Posterior vena cava (tissue), 2 donors: Measurements from ENCODE around the gene CTU2. TPM values are rescaled to one million over a fixed set of nuclear protein-coding genes. Genes with fewer than 3 reads are reported as not detected.

Source experiments
- DNase-seq: peaks from one replicate; pipeline ENCODE4 v3.0.0-alpha.2; 2020; ENCODE audit warnings: low spot score
- intact Hi-C, 2 donors: fragments of 100-400 bp; cut with DNase I; formaldehyde crosslinking; loops; one replicate each; pipeline versions ENCODE4 v1.14.1 to v1.14.2; 2022 to 2023
- total RNA-seq, 2 donors: library from RNA; stranded (reverse); fragmentation: NEBNext Ultra II Directional; extraction: Animal tissue kit (Norgen Biotek cat#: 25700); gene quantifications; one replicate each; pipeline ENCODE4 v1.2.1, GENCODE V29; 2021
- donor health status: DM: yes; HTN: yes; CAD: no.
- donor health status: DM: yes; HTN: yes; CAD: no.

Gene CTU2
- total RNA-seq, 2 donors from 2014 or later = 17.2 to 20.4 TPM

- no peak for DNase-seq
- intact Hi-C loops = no loop called here
These were observed 11.8 kb upstream of the CTU2 start for GRCh38 chr16:88694221-88695087.

- DNase-seq = no peak
- intact Hi-C loops = no loop called here
These were observed 11.1 kb upstream of the CTU2 start for GRCh38 chr16:88695218-88695617.

- DNase-seq = no peak
- intact Hi-C loops = no loop called here
These were observed 10.6 kb upstream of the CTU2 start for GRCh38 chr16:88695753-88696152.

- intact Hi-C loops = no loop called here
- no peak for DNase-seq
These were observed 9.9 kb upstream of the CTU2 start for GRCh38 chr16:88696441-88696840.

- intact Hi-C loops = no loop called here
- no peak for DNase-seq
These were observed 9.0 kb upstream of the CTU2 start for GRCh38 chr16:88697116-88697830.

GRCh38 chr16:88697831-88698615 lies 8.3 kb upstream of the CTU2 start:
- no peak for DNase-seq
- intact Hi-C loops = no loop called here

DNA sequence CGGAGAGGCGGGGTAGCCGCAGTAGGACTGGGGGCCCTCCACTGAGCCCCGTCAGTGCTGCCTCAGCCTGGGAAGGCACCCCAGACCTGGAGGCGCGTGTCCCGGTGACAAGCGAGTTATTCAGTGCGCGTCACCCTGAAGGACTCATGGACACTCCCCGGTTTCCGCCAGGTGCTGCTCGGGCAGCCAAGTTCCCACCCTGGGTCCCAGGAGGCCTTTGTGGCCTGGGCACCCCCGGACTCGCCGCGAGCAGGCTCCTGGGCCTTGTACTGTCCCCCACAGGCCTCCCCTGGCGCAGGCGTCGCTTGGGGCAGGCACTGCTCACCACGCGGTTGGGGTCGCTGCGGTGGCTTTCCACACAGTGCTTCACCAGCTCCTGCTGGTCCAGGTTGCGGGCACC lies 7.7 kb upstream of the CTU2 start:
- no peak for DNase-seq
- intact Hi-C loops = no loop called here

DNA sequence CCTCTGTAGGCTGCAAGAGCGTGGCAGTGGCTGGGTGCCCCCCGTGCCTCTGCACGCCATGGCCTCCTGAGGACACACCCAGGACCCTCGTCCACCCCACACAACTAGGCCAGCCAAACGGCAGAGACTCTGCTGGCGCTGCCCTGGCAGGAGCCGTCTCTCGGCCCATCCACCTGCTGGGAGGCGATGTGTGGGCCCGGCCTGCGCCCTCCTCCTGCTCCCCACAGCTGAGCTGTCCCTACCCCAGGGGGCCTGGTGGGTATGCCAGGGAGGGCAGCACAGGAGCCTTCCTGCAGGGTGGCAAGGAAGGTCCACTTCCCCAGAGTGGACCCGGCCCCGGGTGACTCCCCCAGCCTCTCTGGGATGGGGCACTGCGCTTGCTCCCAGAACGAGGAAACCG lies 7.1 kb upstream of the CTU2 start:
- intact Hi-C loops = no loop called here

GRCh38 chr16:88700322-88700635 lies 6.0 kb upstream of the CTU2 start:
- no peak for DNase-seq
- intact Hi-C loops = loop anchor here in 1 of 2 donors (10.0 kb wide), 1 partner anchor 945 kb away; no protein-coding TSS in a partner anchor

More for the DNA sequence above, 7.1 kb upstream of the CTU2 start:
- DNase-seq = no peak

DNA sequence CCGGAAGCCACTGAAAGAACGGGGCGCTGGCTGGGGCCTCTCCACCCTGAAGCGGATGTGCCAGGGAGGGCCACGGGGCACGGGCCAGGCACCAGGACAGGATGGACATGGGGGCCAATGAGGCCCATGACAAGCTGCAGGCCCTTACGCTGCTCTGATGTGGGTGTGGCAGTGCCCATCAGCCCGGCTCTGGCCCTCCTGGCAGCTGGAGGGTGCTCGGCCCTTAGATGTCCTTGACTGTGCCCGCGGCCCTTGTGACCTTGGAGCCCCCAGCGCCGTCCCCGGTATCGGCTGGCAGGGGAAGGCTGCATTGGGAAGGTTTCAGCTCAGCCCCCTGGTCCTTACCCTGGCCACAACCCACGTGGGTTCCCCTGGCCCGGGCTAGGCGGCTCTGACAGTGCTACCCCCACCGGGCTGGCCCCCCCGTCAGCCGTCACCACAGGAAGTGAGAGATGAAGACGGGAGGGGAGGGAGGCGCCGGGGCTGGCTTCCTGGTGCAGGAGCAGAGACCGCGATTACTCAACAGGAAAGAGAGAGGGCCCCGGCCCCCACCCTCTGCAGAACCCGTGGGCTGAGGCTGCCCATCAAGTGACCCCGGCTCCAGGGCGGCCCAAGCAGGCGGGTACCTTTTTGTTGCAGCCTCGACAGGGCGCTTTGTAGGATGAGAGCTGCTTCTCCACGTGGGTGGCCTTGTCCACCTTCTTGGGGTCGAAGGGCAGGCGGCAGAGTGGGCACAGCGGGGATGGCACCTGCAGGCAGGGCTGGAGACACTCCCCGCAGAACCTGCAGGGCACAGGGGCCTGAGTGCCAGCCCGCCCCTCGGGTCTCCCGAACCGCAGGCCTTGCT lies 5.4 kb upstream of the CTU2 start:
- peak; percentile 98 for DNase-seq
- intact Hi-C loops = loop anchor here in 1 of 2 donors (10.0 kb wide), 1 partner anchor 944 kb away; no protein-coding TSS in a partner anchor

DNA sequence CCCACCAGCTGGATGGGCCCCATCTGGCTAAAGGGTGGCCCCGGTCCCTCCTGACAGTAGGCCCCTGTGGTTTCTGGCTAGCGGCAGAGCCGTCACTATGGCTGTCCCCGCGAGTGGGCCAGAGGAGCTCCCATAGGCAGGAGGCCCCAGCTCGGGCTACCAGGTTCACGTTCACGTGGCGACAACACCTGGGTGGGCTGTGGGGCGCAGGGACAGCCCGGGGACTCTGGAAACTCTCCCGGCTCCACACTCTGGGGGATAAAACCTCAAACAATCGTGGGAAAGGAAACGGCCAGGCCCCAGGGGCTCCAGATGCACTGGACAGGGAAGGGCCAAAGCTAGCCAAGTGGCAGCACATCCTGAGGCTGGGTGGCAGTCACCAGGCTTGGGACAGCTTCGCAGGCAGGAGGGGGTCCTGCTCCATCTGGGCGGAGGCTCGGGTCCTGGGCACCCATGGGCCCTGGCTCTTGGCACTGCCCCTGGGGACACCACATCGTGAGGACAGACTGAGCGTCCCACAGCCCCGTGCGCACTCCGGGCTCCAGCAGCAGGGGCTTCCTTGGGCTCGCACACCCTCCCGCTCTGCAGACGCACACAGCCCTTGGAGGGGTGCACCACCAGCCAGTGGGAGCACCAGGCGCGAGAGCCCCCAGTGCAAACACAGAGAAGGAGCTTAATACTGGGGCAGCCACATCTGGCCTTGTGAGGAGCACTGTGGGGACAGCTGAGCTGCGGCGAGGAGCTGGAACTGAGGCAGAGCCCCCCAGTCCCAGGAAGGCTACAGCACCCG lies 4.5 kb upstream of the CTU2 start:
- no peak for DNase-seq
- intact Hi-C loops = loop anchor here in 1 of 2 donors (10.0 kb wide), 1 partner anchor 943 kb away; no protein-coding TSS in a partner anchor

DNA sequence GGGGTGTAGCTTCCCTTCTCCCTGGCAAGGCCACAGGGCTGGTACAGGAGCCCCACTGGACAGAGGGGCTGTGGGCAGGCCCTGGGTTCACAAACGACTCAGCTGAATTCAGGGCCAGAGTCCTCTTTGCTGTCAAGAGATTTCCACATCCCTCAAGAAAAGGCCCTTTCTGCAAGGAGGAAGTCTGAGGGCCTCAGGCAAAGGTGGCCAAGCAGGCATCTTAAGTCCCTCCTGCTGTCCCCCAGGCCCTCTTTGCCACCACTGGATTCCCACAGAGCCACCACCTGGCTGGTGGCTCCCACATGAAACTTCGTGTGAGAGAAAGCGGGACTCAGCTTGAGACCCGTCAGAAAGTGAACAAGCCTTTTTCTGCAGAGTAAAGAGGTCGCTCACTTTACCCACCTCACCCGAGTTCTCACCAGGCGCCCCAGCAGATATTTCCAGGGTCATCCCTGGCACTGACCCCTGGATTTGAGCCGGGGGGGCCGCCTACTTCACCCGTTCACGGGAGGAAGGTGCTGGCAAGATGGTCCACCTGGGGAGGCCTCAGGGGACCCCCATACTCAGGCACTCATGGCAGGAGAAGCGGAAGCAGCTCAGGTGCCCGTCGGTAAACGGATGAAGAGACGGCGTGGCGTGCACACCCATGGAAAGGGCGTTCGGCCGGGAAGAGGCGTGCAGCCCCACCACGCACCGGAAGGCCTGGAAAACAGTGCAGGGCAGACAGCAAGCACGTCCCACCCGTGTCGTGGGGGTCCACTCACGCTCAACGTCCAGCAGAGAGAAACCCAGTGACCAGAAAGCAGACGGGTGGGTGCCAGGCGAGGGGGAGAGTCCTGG lies 3.7 kb upstream of the CTU2 start:
- no peak for DNase-seq
- intact Hi-C loops = loop anchor here in 1 of 2 donors (10.0 kb wide), 1 partner anchor 942 kb away; no protein-coding TSS in a partner anchor

DNA sequence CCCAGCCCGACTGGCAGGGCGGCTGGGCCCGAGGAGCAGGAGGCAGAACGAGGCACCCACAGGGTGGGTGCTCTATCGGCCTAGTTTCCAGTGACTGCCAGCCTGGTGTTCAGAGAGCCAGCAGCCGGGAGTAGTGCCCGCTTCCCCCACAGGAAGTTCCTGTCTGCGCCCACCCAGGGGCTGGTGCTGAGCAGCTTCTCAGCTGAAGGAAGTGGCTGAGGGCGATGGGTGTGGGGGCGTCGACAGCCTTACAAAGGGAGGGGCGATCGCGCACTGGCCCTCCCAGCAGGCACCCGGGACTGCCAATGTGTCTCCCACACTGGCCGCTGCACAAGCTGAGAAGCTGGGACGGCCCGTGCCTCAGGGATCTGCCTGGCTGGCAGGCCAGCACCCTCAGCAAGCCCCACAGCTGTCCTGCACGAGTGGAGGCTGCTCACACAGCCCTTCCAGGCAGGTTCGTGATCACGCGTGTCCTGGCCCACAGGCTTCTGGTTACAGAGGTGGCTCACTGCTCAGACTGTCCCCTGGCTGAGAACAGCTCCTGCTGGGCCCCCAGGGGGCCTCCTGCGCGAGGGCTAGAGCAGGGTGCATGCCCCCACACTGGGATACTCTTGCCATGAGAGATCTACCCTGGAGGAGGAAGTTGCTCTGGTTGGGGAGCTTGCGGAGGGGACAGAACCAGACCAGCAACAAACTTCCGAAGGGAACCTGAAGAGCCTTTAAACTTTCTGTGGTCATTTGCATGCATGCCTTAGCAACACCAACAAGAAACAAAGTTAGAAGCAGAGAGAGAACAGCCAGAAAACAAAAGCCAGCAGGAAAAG lies 2.6 kb upstream of the CTU2 start:
- DNase-seq = no peak
- intact Hi-C loops = loop anchor here in 1 of 2 donors (10.0 kb wide), 1 partner anchor 941 kb away; no protein-coding TSS in a partner anchor

DNA sequence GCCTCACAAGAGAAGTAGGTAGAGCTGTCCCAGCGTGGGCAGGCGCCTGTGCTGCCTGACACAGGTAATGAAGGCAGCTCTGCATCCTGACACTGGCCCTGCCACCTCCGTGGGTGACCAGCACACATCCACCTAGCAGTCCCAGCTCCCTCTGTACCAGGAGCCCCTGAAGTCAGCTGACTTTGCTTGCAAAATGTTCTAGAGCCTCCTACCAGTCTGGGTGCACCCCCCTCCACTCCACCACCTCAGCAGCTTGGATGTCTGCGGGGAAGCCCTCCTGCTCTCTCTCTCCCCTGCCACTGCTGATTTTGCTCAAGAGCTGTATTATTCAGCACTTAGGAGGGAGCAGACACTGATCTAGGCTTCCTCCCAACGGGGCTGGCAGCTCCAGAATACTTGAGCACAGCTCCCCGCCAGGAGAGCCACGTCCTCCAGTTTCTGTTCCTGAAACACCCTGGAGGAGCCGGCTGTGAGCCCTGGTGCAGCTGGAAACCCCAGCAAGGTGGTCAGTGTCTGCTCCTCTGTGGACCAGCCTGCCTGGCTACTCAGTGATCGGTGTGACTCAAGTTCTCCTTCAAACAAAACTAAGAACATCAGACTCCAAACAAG lies 1.1 kb upstream of the CTU2 start:
- intact Hi-C loops = loop anchor here in 1 of 2 donors (10.0 kb wide), 1 partner anchor 940 kb away; no protein-coding TSS in a partner anchor
- DNase-seq = no peak

- no peak for DNase-seq
- intact Hi-C loops = loop anchor here in 1 of 2 donors (10.0 kb wide), 1 partner anchor 939 kb away; no protein-coding TSS in a partner anchor
These were observed 488 bp upstream of the CTU2 start for GRCh38 chr16:88705801-88706228.
